Measurements from ENCODE around the gene CRYGN.

CRYGN gene

GRCh38 chr7:151426904-151427704, 12.8 kb downstream of the CRYGN start:
- DNase-seq (ENCODE audit: low spot score), result no peak

- DNase-seq (ENCODE audit: low spot score), result no peak
Measured at GRCh38 chr7:151426441-151426903, 13.5 kb downstream of the CRYGN start.

DNA sequence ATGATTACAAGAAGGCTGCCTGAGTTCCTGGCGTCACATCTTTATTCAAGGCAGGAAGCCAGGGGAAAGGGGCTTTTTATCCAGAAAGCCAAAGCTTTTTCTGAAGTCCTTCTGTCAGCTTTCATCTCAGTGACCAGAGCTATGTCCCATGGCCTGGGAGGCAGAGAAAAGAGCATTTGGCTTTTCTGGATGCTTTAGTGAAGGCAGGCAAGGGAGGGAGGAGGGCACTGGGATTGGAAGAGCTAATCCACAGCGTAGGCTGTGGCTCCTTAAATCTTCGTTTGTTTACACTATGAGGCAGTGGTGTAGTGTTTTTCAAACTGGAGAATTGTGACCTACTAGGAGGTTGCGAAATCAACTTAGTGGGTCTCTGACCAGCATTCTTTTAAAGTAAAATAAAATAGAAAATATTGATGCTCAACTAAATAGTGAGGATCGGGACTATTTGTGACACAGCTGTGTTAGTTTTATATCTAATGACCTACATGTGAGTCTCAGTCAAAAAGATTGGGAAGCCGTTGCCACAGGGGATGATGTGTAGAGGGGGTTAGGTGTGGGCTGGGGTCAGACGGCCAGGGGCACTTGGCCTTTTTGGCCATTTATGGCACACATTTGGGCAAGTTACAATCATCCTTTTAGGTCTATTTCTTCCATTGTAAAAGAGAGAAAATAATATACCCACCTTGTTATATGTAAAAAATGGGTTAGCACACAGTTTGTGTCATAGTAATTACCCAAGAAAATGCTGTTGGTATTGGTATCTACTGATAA, 14.1 kb downstream of the CRYGN start:
- DNase-seq (ENCODE audit: low spot score), result no peak

GRCh38 chr7:151424799-151425198, 15.1 kb downstream of the CRYGN start:
- DNase-seq (ENCODE audit: low spot score), result no peak

- DNase-seq (ENCODE audit: low spot score), result no peak
Measured at GRCh38 chr7:151423936-151424335, 16.0 kb downstream of the CRYGN start.

- DNase-seq (ENCODE audit: low spot score), result no peak
Measured at GRCh38 chr7:151423226-151423625, 16.7 kb downstream of the CRYGN start.

GRCh38 chr7:151422212-151422611, 17.7 kb downstream of the CRYGN start:
- DNase-seq (ENCODE audit: low spot score), result no peak

GRCh38 chr7:151420144-151420543, 19.8 kb downstream of the CRYGN start:
- no peak for DNase-seq (ENCODE audit: low spot score)

DNA sequence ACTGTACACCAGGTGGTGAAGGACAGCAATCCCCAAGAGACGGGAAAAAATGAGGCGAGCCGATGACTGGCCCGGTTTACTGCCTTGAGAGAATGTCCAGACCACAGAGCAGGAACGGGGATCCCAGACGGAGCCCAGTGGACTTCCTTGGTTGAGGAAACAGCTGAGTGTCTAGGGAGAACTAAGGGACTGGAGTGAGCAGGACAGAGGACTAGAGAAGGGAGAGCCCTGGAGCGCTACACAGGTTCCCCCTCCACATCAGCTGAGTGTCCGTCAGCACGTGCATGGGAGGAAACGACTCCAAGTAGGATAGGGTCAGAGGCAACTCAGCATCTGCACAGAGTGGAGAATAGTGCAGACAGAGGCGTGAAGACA, 23.0 kb downstream of the CRYGN start:
- no peak for DNase-seq (ENCODE audit: low spot score)

DNA sequence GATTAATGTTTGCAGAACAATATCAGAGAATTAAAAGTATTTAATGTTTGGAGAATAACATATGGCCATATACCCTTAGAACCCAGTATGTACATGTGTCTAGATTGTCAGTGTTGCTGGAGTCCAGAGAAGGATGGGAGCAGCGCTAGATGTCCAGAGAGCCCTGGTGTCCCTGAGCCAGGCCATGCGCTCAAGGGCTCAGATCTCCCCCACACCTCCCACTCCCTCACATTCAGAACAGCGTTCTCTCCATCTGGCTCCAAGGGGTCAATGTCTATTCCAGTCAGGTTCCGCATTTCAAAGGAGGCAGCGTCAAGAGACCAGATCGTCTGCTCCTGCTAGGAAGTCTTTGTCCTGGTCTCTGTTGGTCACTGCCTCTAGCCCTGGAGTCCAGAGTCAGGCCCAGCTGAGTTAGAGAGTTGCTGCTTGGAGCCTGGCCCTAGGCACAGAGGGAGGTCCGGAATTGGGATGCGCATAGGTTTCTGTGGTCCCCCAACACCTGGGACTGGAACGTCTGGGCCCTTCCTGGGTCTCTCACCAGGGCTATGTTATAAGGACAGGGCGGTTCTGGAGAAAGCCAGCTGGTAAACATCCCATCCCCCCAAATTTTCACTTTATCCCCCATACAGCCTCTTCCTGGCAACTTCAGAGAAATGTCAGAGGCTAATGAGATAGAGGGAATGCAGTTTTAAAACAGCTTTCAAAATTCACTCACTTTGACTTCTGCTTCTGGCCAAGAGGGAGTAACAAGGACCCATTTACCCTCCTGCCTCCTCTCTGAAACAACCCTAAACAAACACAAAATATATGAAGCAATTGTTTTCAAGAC, 23.6 kb downstream of the CRYGN start:
- DNase-seq (ENCODE audit: low spot score), result no peak

GRCh38 chr7:151415375-151416105, 24.4 kb downstream of the CRYGN start:
- DNase-seq (ENCODE audit: low spot score), result no peak

DNA sequence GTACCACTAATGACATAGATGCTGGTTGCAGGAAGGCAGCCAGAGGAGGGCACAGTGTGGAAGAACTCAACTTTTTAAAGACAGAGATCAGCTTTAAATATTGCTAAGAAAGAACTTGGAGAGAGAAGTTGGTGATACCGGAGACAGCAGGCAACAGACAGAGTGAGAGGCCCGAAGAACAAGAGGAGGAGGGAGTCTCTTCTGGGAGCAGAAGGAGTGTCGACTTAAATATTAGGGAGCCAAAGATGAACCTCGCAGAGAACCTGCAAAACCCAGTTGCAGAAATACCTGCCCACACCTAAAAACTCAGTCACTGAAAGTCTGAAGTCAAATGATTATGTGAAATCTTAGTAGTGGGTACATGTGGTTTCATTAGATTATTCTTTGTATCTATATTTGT, 26.7 kb downstream of the CRYGN start:
- no peak for DNase-seq (ENCODE audit: low spot score)

- DNase-seq (ENCODE audit: low spot score), result no peak
Measured at GRCh38 chr7:151412318-151412717, 27.6 kb downstream of the CRYGN start.

GRCh38 chr7:151411551-151411950, 28.4 kb downstream of the CRYGN start:
- no peak for DNase-seq (ENCODE audit: low spot score)

DNA sequence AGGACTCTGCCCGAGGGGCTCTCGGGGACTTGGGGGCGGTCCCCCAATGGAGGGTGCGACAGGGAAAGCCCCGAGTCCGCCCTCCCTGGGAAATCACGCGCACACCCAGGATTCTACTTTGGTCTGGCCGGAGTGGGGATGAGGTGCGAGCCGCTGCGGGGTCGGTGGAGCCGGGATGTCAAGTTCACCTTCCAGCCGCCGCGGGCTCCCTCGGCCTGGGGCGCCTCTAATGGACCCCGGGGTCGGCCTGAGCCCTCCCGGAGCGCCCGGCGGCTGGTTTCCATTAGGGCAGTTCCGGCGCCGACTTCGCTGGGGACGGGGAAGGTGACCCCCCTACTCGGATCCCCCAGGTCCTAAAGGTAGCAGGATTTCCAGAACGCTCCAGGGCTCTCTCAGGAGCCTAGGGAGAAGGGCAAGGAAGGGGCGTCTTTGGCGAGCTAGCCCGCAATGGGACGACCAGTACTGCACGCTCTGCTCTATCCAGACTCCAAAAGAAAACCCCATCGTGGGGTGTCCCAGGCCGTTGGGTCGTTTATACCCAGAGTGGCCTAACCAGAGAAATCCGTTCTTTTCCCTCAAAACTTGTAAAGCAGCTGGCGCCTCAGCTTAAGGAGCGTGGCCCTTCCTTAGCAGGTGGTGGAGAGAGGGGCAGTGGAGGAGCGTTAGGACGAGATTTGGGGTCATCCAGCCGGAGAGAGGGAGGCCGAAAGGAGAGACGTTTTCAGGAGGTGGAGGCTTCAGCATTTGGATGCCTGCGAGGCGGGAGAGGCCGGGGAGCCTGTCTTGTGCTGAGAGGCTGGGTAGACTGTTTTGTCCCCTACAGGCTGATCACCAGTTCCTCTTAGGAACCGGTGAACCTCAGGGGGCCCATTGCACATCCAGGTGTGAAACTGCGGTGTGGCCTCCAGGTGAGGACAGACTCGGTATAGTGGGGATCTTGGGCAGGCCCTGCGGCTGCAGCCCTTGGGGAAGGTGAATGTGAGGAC, 29.2 kb downstream of the CRYGN start:
- no peak for DNase-seq (ENCODE audit: low spot score)

- DNase-seq (ENCODE audit: low spot score), result no peak
Measured at GRCh38 chr7:151409667-151410404, 30.1 kb downstream of the CRYGN start, which contains the start of gene WDR86. WDR86 (minus strand) TSS chr7:151410038; CDS start chr7:151409589, 449 bp downstream.

DNA sequence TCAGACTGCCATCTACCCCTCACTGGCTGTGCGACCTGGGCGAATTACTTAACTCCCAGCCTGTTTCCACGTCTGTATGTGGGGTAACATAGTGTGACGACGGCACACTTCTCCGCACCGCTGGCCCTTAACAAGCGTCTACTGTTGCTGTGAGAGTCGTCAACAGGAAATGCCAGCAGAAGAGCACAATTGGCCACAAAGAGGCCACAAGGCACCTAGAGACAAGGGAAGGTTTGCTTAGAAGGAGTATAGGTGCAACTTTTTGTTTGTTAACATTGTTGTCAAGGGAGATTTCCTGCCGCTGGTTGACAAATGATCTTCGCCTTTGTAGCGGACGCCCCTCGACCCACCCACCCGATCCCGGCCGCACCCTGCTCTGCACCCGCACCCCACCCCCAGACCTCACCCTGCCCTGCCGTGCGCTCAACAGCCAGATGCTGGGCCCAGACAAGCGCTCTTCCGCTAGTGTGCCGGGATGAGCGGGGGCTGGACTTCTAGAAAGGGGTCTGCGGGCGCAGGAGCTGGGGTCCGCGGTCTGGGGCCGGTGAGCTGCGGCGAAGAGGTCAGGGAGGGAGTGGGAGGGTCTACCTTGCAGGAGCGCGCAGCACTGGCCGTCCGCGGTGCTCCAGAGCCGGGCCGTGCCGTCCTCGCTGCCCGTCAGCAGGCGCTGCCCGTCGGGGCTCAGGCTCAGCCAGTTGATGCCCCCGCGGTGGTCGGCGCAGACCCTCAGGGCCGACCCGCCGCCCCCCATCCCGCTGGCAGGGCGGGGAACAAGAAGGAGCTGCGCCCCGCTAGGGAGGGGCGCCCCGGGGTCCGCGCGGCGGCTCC, 30.9 kb downstream of the CRYGN start:
- peak; percentile 54 for DNase-seq (ENCODE audit: low spot score)

GRCh38 chr7:151408498-151408838, 31.5 kb downstream of the CRYGN start:
- DNase-seq (ENCODE audit: low spot score), result no peak
